ENCODE measurements around the gene CHGA. TPM values are rescaled to one million over a fixed set of nuclear protein-coding genes. Genes with fewer than 3 reads are reported as not detected.

CHGA gene
- total RNA-seq, 1 donor from 2014 or later = not detected

DNA sequence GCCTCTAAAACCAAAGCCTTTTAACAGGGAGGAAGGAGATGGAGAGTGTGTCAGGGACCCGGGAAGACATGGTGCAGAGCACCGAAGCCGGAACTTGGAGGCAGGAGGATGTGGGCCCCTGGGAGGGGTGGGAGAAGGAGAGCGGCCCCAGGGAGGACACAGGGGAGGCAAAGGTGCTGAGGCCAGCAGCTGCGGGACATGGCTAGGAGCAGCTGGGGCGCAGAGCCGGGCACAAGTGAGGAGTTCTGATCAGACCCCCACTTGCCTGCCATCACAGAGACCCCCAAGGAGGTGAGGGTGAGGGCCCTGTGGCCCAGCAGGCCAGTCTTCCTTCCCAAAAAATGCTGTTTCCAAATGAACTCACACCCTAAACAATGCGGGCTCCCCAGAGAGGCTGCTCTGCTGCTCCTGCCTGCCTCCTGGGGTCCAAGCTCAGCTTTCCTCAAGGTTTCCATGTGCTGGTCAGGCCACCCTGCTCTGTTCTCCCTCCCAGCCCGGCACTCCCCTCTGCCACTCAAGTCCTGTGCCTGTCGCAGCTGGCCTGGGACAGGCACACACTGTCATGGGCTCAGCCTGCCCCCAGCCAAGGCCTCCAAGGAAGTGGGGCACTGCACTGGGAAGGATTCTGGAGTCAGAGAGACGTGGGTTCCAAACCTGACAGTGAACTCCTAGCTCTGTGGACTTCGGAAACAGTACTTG, 24.0 kb downstream of the CHGA start:
- TF ChIP-seq, protein P1, sequence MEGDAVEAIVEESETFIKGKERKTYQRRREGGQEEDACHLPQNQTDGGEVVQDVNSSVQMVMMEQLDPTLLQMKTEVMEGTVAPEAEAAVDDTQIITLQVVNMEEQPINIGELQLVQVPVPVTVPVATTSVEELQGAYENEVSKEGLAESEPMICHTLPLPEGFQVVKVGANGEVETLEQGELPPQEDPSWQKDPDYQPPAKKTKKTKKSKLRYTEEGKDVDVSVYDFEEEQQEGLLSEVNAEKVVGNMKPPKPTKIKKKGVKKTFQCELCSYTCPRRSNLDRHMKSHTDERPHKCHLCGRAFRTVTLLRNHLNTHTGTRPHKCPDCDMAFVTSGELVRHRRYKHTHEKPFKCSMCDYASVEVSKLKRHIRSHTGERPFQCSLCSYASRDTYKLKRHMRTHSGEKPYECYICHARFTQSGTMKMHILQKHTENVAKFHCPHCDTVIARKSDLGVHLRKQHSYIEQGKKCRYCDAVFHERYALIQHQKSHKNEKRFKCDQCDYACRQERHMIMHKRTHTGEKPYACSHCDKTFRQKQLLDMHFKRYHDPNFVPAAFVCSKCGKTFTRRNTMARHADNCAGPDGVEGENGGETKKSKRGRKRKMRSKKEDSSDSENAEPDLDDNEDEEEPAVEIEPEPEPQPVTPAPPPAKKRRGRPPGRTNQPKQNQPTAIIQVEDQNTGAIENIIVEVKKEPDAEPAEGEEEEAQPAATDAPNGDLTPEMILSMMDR (IDR thresholded peaks at IDR 0.05; ENCODE audit: insufficient read depth, low read length, poor library complexity, severe bottlenecking) = no peak
- Histone ChIP-seq H3K36me3 (ENCODE audit: control insufficient read depth, insufficient read depth, low read length) (no peaks in the 10 kb centered on the region), H3K4me3 (ENCODE audit: low read depth, low read length) (no peak overlapping the region), H3K27me3 (ENCODE audit: control insufficient read depth, insufficient read depth, low read length) (no peaks in the 10 kb centered on the region)
- no peak for DNase-seq (ENCODE audit: low read depth)

DNA sequence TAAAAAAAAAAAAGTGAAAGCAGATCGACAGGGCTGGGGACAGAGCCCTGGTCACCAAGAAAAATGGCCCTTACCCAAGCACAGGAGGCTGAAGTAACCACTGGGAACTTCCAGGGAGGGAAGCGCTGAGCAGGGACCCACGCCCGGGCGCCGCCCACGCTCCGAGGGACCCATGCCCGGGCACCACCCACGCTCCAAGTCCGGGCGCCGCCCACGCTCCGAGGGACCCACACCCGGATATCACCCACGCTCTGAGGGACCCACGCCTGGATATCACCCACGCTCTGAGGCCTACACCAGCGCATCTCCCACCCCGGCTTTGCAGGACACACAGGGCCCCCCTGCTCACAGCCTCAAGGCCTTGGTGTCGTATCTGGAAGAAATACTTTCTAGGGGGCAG, 25.7 kb downstream of the CHGA start:
- Histone ChIP-seq H3K4me3 (ENCODE audit: low read depth, low read length) (no peak overlapping the region), H3K36me3 (ENCODE audit: control insufficient read depth, insufficient read depth, low read length) (no peaks in the 10 kb centered on the region), H3K27me3 (ENCODE audit: control insufficient read depth, insufficient read depth, low read length) (no peaks in the 10 kb centered on the region)
- DNase-seq (ENCODE audit: low read depth) = no peak
- TF ChIP-seq, protein P1 (IDR thresholded peaks at IDR 0.05; ENCODE audit: insufficient read depth, low read length, poor library complexity, severe bottlenecking) = no peak

DNA sequence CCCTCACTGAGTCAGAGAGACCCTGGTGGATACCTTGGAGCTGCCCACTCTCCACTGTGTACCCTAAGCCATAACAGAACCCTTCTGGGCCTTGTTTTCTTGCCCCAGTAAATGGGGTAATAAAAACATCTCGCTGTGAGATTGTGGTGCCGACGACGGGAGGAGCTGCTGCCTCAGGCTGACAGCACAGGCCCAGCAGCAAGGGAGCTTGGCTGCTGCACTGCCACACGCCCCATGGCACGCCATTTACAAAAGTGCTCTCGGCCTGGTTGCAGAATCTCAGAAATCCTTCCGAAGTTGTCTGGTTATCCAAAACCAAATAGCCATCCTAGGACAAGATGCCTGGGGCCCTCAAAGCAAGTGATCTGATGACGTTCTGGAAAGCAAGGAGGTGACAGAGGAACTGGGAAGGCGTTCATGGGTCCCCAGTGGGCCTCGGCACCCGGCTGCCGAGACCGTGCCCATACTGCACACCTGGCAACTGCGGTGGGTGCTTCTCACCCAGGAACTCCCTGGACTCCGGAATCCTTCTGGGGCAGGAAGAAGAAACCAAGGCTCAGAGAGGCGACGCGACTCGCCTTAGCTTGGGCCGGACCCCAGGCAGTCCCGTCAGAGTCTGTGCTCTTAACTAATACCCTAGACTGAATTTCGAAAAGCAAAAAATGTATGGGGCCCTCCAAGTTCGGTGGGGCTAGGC, 26.7 kb downstream of the CHGA start:
- TF ChIP-seq, protein P1 (IDR thresholded peaks at IDR 0.05; ENCODE audit: insufficient read depth, low read length, poor library complexity, severe bottlenecking) = no peak
- Histone ChIP-seq H3K27me3 (ENCODE audit: control insufficient read depth, insufficient read depth, low read length) (no peaks in the 10 kb centered on the region), H3K4me3 (ENCODE audit: low read depth, low read length) (no peak overlapping the region), H3K36me3 (ENCODE audit: control insufficient read depth, insufficient read depth, low read length) (no peaks in the 10 kb centered on the region)
- DNase-seq (ENCODE audit: low read depth) = no peak

DNA sequence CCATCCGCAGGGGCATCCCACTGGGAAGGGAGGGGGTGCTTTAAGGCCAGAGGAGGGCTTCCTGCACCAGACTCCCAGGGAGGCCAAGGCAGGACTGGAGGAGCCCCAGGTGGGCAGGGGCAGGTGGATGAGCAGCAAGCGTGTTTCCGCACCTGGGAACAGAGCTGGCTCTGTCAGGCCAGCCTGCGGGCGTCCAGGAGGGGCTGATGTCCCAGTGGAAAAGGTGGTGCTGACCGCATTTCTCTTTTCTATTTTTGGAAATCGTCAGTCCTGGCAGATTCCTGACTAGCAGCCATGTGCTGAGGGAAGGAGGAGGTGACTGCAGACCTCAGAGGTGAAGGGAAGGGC, 27.2 kb downstream of the CHGA start:
- TF ChIP-seq, protein P1 (IDR thresholded peaks at IDR 0.05; ENCODE audit: insufficient read depth, low read length, poor library complexity, severe bottlenecking) = no peak

DNA sequence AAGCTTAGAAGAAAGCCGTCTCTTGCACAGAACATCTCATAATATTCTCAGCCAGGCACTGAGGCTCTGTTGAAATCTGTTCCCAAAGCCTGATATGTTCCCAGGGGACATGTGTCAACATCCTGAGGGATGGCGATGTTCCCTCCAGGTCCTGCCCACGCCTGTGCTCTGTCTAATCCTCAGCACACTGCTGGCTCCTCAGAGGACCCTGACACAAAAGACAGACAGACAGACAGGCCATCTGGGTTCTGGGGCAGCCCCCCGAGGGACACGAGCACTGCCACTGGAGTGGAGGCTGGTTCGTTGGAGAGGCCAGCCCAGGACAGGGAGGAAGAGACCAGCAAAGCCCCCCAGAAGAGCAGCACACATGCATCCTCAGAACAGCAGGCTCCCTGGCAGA, 27.8 kb downstream of the CHGA start:
- DNase-seq (ENCODE audit: low read depth) = no peak
- Histone ChIP-seq H3K27me3 (ENCODE audit: control insufficient read depth, insufficient read depth, low read length) (no peaks in the 10 kb centered on the region), H3K36me3 (ENCODE audit: control insufficient read depth, insufficient read depth, low read length) (no peaks in the 10 kb centered on the region), H3K4me3 (ENCODE audit: low read depth, low read length) (no peak overlapping the region)
- TF ChIP-seq, protein P1 (IDR thresholded peaks at IDR 0.05; ENCODE audit: insufficient read depth, low read length, poor library complexity, severe bottlenecking) = no peak

More for the DNA sequence above, 27.2 kb downstream of the CHGA start:
- Histone ChIP-seq H3K4me3 (ENCODE audit: low read depth, low read length) (no peak overlapping the region), H3K27me3 (ENCODE audit: control insufficient read depth, insufficient read depth, low read length) (no peaks in the 10 kb centered on the region), H3K36me3 (ENCODE audit: control insufficient read depth, insufficient read depth, low read length) (no peaks in the 10 kb centered on the region)
- DNase-seq (ENCODE audit: low read depth) = no peak
